Measurements from ENCODE around the gene ACP7. TPM values are rescaled to one million over a fixed set of nuclear protein-coding genes. Genes with fewer than 3 reads are reported as not detected.

The ACP7 gene
- total RNA-seq, 1 donor from 2014 or later: 0.31 TPM

GRCh38 chr19:39156326-39157230 lies 72.4 kb downstream of the ACP7 start:
- Mint-ChIP-seq H3K4me3 (peak overlapping the region; percentile 30), H3K4me1 (ENCODE audit: unreplicated experiment) (peaks cover 60% of the 10 kb centered on the region), H3K27me3 (no peaks in the 10 kb centered on the region), H3K36me3 (peaks cover 12% of the 10 kb centered on the region), H3K27ac (peak overlapping the region; percentile 88), H3K9me3 (peaks cover 5% of the 10 kb centered on the region)
- no peak for TF ChIP-seq CTCF (conservative IDR thresholded peaks at IDR 0.05)
- DNase-seq (ENCODE audit: extremely low spot score, unreplicated experiment): no peak

GRCh38 chr19:39157275-39157996 lies 73.3 kb downstream of the ACP7 start:
- DNase-seq (ENCODE audit: extremely low spot score, unreplicated experiment): no peak
- peaks cover 8% of the 10 kb centered on the region for H3K36me3 Mint-ChIP-seq
- H3K9me3 Mint-ChIP-seq: peaks cover 5% of the 10 kb centered on the region
- H3K4me3 Mint-ChIP-seq: peak overlapping the region; percentile 30
- no peak for TF ChIP-seq CTCF (conservative IDR thresholded peaks at IDR 0.05)
- peaks cover 58% of the 10 kb centered on the region for H3K4me1 Mint-ChIP-seq (ENCODE audit: unreplicated experiment)
- H3K27me3 Mint-ChIP-seq: no peaks in the 10 kb centered on the region
- H3K27ac Mint-ChIP-seq: peak overlapping the region; percentile 88

GRCh38 chr19:39157997-39158389 lies 73.8 kb downstream of the ACP7 start:
- DNase-seq (ENCODE audit: extremely low spot score, unreplicated experiment): no peak
- TF ChIP-seq CTCF (conservative IDR thresholded peaks at IDR 0.05): no peak
- peaks cover 7% of the 10 kb centered on the region for H3K36me3 Mint-ChIP-seq
- peaks cover 5% of the 10 kb centered on the region for H3K9me3 Mint-ChIP-seq
- H3K4me3 Mint-ChIP-seq: peak overlapping the region; percentile 30
- H3K4me1 Mint-ChIP-seq (ENCODE audit: unreplicated experiment): peaks cover 60% of the 10 kb centered on the region
- H3K27ac Mint-ChIP-seq: peak overlapping the region; percentile 30
- H3K27me3 Mint-ChIP-seq: no peaks in the 10 kb centered on the region

- H3K4me1 Mint-ChIP-seq (ENCODE audit: unreplicated experiment): peaks cover 63% of the 10 kb centered on the region
- H3K27ac Mint-ChIP-seq: peak overlapping the region; percentile 59
- peaks cover 5% of the 10 kb centered on the region for H3K9me3 Mint-ChIP-seq
- no peak for DNase-seq (ENCODE audit: extremely low spot score, unreplicated experiment)
- H3K36me3 Mint-ChIP-seq: peaks cover 7% of the 10 kb centered on the region
- TF ChIP-seq CTCF (conservative IDR thresholded peaks at IDR 0.05): no peak
- H3K27me3 Mint-ChIP-seq: no peaks in the 10 kb centered on the region
- no peak overlapping the region for H3K4me3 Mint-ChIP-seq
Measured at GRCh38 chr19:39158646-39159260, 74.6 kb downstream of the ACP7 start.

GRCh38 chr19:39160523-39160861 lies 76.3 kb downstream of the ACP7 start:
- Mint-ChIP-seq H3K4me3 (peak overlapping the region; percentile 60), H3K4me1 (ENCODE audit: unreplicated experiment) (peaks cover 53% of the 10 kb centered on the region), H3K36me3 (no peaks in the 10 kb centered on the region), H3K27me3 (no peaks in the 10 kb centered on the region), H3K9me3 (no peaks in the 10 kb centered on the region), H3K27ac (peak overlapping the region; percentile 57)
- TF ChIP-seq CTCF (conservative IDR thresholded peaks at IDR 0.05): no peak
- DNase-seq (ENCODE audit: extremely low spot score, unreplicated experiment): no peak

Other genes with a start within 250 kb of the ACP7 start
- 338 and 451 TPM in 2 replicates for gene HNRNPL, start 234.4 kb upstream of the ACP7 start, total RNA-seq (ENCODE audit: low replicate concordance)
- gene RINL, start 206.1 kb upstream of the ACP7 start, total RNA-seq (ENCODE audit: low replicate concordance): 1.7 and 3.4 TPM in 2 replicates
- gene SIRT2, start 184.8 kb upstream of the ACP7 start, total RNA-seq (ENCODE audit: low replicate concordance): 43.7 and 46.0 TPM in 2 replicates
- gene NFKBIB, start 184.4 kb upstream of the ACP7 start, total RNA-seq (ENCODE audit: low replicate concordance): 13.7 and 21.1 TPM in 2 replicates
- gene CCER2, start 172.2 kb upstream of the ACP7 start, total RNA-seq (ENCODE audit: low replicate concordance): 0.55 and 1.2 TPM in 2 replicates
- 29.4 and 32.3 TPM in 2 replicates for gene SARS2, start 153.6 kb upstream of the ACP7 start, total RNA-seq (ENCODE audit: low replicate concordance)
- gene MRPS12, start 153.4 kb upstream of the ACP7 start, total RNA-seq (ENCODE audit: low replicate concordance): 45.6 and 58.0 TPM in 2 replicates
- gene FBXO17, start 108.6 kb upstream of the ACP7 start, total RNA-seq (ENCODE audit: low replicate concordance): 10.6 and 26.0 TPM in 2 replicates
- 8.2 and 10.1 TPM in 2 replicates for gene FBXO27, start 51.8 kb upstream of the ACP7 start, total RNA-seq (ENCODE audit: low replicate concordance)
- 52.1 and 64.3 TPM in 2 replicates for gene PAK4, start 41.4 kb downstream of the ACP7 start, total RNA-seq (ENCODE audit: low replicate concordance)
- 19.0 and 22.6 TPM in 2 replicates for gene NCCRP1, start 112.6 kb downstream of the ACP7 start, total RNA-seq (ENCODE audit: low replicate concordance)
- not detected in 2 replicates for gene SYCN, start 119.9 kb downstream of the ACP7 start, total RNA-seq (ENCODE audit: low replicate concordance)
- not detected in 2 replicates for gene IFNL3, start 160.6 kb downstream of the ACP7 start, total RNA-seq (ENCODE audit: low replicate concordance)
- not detected in 2 replicates for gene IFNL4, start 164.5 kb downstream of the ACP7 start, total RNA-seq (ENCODE audit: low replicate concordance)
- not detected in 2 replicates for gene IFNL2, start 184.0 kb downstream of the ACP7 start, total RNA-seq (ENCODE audit: low replicate concordance)
- not detected in 2 replicates for gene IFNL1, start 212.0 kb downstream of the ACP7 start, total RNA-seq (ENCODE audit: low replicate concordance)
- gene LRFN1, start 236.5 kb downstream of the ACP7 start, total RNA-seq (ENCODE audit: low replicate concordance): 3.6 and 5.6 TPM in 2 replicates

All from type B pancreatic cell (in vitro differentiated cells).